ENCODE results near the gene GSTA2. TPM values are rescaled to one million over a fixed set of nuclear protein-coding genes. Genes with fewer than 3 reads are reported as not detected.
A peak's percentile ranks its signal among the peaks of the same experiment; 100 is the strongest.
"Not testable (repeated sequence)": the region's sequence is repeated elsewhere in the genome, so short reads cannot be mapped to it uniquely, and the experiment has no call there.

Gene GSTA2
- total RNA-seq, 1 donor from 2014 or later, result not detected

- no peak for TF ChIP-seq CTCF (conservative IDR thresholded peaks at IDR 0.05)
- Mint-ChIP-seq H3K9me3 (peaks cover 12% of the 10 kb centered on the region), H3K27me3 (ENCODE audit: low read depth) (peaks cover 8% of the 10 kb centered on the region), H3K36me3 (ENCODE audit: low read depth) (peaks cover 3% of the 10 kb centered on the region), H3K4me3 (no peak overlapping the region), H3K4me1 (no peaks in the 10 kb centered on the region), H3K27ac (ENCODE audit: unreplicated experiment) (no peak overlapping the region)
- no peak for DNase-seq (ENCODE audit: low read depth, low spot score)
These were observed 27.6 kb upstream of the GSTA2 start for GRCh38 chr6:52790861-52791260.

- not testable (repeated sequence) for H3K27ac Mint-ChIP-seq (ENCODE audit: unreplicated experiment); H3K27me3 Mint-ChIP-seq (ENCODE audit: low read depth); H3K9me3 Mint-ChIP-seq; H3K4me1 Mint-ChIP-seq; H3K36me3 Mint-ChIP-seq (ENCODE audit: low read depth); H3K4me3 Mint-ChIP-seq; DNase-seq (ENCODE audit: low read depth, low spot score)
These were observed 26.4 kb upstream of the GSTA2 start for GRCh38 chr6:52789658-52790057.

- peaks cover 4% of the 10 kb centered on the region for H3K27me3 Mint-ChIP-seq (ENCODE audit: low read depth)
- no peaks in the 10 kb centered on the region for H3K4me1 Mint-ChIP-seq
These were observed 25.2 kb upstream of the GSTA2 start for GRCh38 chr6:52788478-52788877.

GRCh38 chr6:52787917-52788316 is 24.6 kb upstream of the GSTA2 start:
- H3K9me3 Mint-ChIP-seq, result peaks cover 6% of the 10 kb centered on the region
- H3K27me3 Mint-ChIP-seq (ENCODE audit: low read depth), result no peaks in the 10 kb centered on the region
- no peaks in the 10 kb centered on the region for H3K36me3 Mint-ChIP-seq (ENCODE audit: low read depth)
- H3K4me1 Mint-ChIP-seq, result no peaks in the 10 kb centered on the region
- DNase-seq (ENCODE audit: low read depth, low spot score), result no peak
- TF ChIP-seq CTCF (conservative IDR thresholded peaks at IDR 0.05), result no peak
- H3K27ac Mint-ChIP-seq (ENCODE audit: unreplicated experiment), result no peak overlapping the region
- H3K4me3 Mint-ChIP-seq, result no peak overlapping the region

More at GRCh38 chr6:52788478-52788877, 25.2 kb upstream of the GSTA2 start:
- no peak for DNase-seq (ENCODE audit: low read depth, low spot score)
- no peak overlapping the region for H3K27ac Mint-ChIP-seq (ENCODE audit: unreplicated experiment)
- peaks cover 8% of the 10 kb centered on the region for H3K9me3 Mint-ChIP-seq
- no peak for TF ChIP-seq CTCF (conservative IDR thresholded peaks at IDR 0.05)
- peaks cover 3% of the 10 kb centered on the region for H3K36me3 Mint-ChIP-seq (ENCODE audit: low read depth)
- no peak overlapping the region for H3K4me3 Mint-ChIP-seq

- Mint-ChIP-seq H3K27me3 (ENCODE audit: low read depth) (no peaks in the 10 kb centered on the region), H3K36me3 (ENCODE audit: low read depth) (no peaks in the 10 kb centered on the region), H3K4me1 (no peaks in the 10 kb centered on the region), H3K27ac (ENCODE audit: unreplicated experiment) (no peak overlapping the region), H3K9me3 (no peaks in the 10 kb centered on the region), H3K4me3 (no peak overlapping the region)
- no peak for TF ChIP-seq CTCF (conservative IDR thresholded peaks at IDR 0.05)
- DNase-seq (ENCODE audit: low read depth, low spot score), result no peak
These were observed 23.1 kb upstream of the GSTA2 start for GRCh38 chr6:52786249-52786956.

- not testable (repeated sequence) for DNase-seq (ENCODE audit: low read depth, low spot score); H3K4me1 Mint-ChIP-seq; H3K9me3 Mint-ChIP-seq; H3K4me3 Mint-ChIP-seq; H3K27me3 Mint-ChIP-seq (ENCODE audit: low read depth); H3K36me3 Mint-ChIP-seq (ENCODE audit: low read depth)
- peak overlapping the region; percentile 64 for H3K27ac Mint-ChIP-seq (ENCODE audit: unreplicated experiment)
These were observed 19.5 kb upstream of the GSTA2 start for GRCh38 chr6:52782696-52783274.

- H3K36me3 Mint-ChIP-seq (ENCODE audit: low read depth); DNase-seq (ENCODE audit: low read depth, low spot score); H3K4me1 Mint-ChIP-seq; H3K9me3 Mint-ChIP-seq; H3K4me3 Mint-ChIP-seq; H3K27me3 Mint-ChIP-seq (ENCODE audit: low read depth): not testable (repeated sequence)
- peak overlapping the region; percentile 64 for H3K27ac Mint-ChIP-seq (ENCODE audit: unreplicated experiment)
These were observed 18.9 kb upstream of the GSTA2 start for GRCh38 chr6:52782209-52782608.
